ENCODE data around the gene RGMB.

The RGMB gene

GRCh38 chr5:98807806-98808205, 34.3 kb downstream of the RGMB start:
- Histone ChIP-seq H3K27ac (no peak overlapping the region), H3K79me2 (ENCODE audit: insufficient read depth, low read depth) (no peaks in the 10 kb centered on the region)

GRCh38 chr5:98810206-98810605, 36.7 kb downstream of the RGMB start:
- Histone ChIP-seq H3K4me1 (ENCODE audit: low read depth, poor library complexity, severe bottlenecking) (no peaks in the 10 kb centered on the region), H3K4me2 (no peak overlapping the region), H4K20me1 (ENCODE audit: insufficient read depth) (no peaks in the 10 kb centered on the region), H3K79me2 (ENCODE audit: insufficient read depth, low read depth) (no peaks in the 10 kb centered on the region), H3K36me3 (ENCODE audit: insufficient read depth) (no peaks in the 10 kb centered on the region), H3K27ac (no peak overlapping the region), H3K27me3 (ENCODE audit: insufficient read depth, low read depth) (no peaks in the 10 kb centered on the region), H3K4me3 (IDR thresholded peaks at IDR 0.05; ENCODE audit: insufficient read depth, low read depth, low read length) (no peak overlapping the region), H3K9ac (no peak overlapping the region), H2AFZ (ENCODE audit: low read depth) (no peak overlapping the region)
- TF ChIP-seq CTCF (conservative IDR thresholded peaks at IDR 0.05; ENCODE audit: low read depth, low read length) = no peak

More at GRCh38 chr5:98807806-98808205, 34.3 kb downstream of the RGMB start:
- H2AFZ ChIP-seq (ENCODE audit: low read depth) = no peak overlapping the region
- H3K9ac ChIP-seq = no peak overlapping the region
- TF ChIP-seq CTCF (conservative IDR thresholded peaks at IDR 0.05; ENCODE audit: low read depth, low read length) = no peak
- H4K20me1 ChIP-seq (ENCODE audit: insufficient read depth) = no peaks in the 10 kb centered on the region
- no peaks in the 10 kb centered on the region for H3K4me1 ChIP-seq (ENCODE audit: low read depth, poor library complexity, severe bottlenecking)
- no peaks in the 10 kb centered on the region for H3K36me3 ChIP-seq (ENCODE audit: insufficient read depth)
- no peak overlapping the region for H3K4me3 ChIP-seq (IDR thresholded peaks at IDR 0.05; ENCODE audit: insufficient read depth, low read depth, low read length)
- H3K27me3 ChIP-seq (ENCODE audit: insufficient read depth, low read depth) = no peaks in the 10 kb centered on the region
- H3K4me2 ChIP-seq = no peak overlapping the region

- no peak overlapping the region for H3K4me2 ChIP-seq
- H4K20me1 ChIP-seq (ENCODE audit: insufficient read depth) = no peaks in the 10 kb centered on the region
- no peak for TF ChIP-seq CTCF (conservative IDR thresholded peaks at IDR 0.05; ENCODE audit: low read depth, low read length)
- H3K4me1 ChIP-seq (ENCODE audit: low read depth, poor library complexity, severe bottlenecking) = no peaks in the 10 kb centered on the region
- no peak overlapping the region for H2AFZ ChIP-seq (ENCODE audit: low read depth)
- no peak overlapping the region for H3K27ac ChIP-seq
- no peak overlapping the region for H3K4me3 ChIP-seq (IDR thresholded peaks at IDR 0.05; ENCODE audit: insufficient read depth, low read depth, low read length)
- H3K36me3 ChIP-seq (ENCODE audit: insufficient read depth) = no peaks in the 10 kb centered on the region
- H3K79me2 ChIP-seq (ENCODE audit: insufficient read depth, low read depth) = no peaks in the 10 kb centered on the region
- no peak overlapping the region for H3K9ac ChIP-seq
- no peaks in the 10 kb centered on the region for H3K27me3 ChIP-seq (ENCODE audit: insufficient read depth, low read depth)
Measured at GRCh38 chr5:98813755-98814154, 40.3 kb downstream of the RGMB start.

- H3K4me3 ChIP-seq (IDR thresholded peaks at IDR 0.05; ENCODE audit: insufficient read depth, low read depth, low read length) = no peak overlapping the region
- no peak overlapping the region for H3K4me2 ChIP-seq
Measured at GRCh38 chr5:98816582-98817222, 43.2 kb downstream of the RGMB start.

More at GRCh38 chr5:98816582-98817222, 43.2 kb downstream of the RGMB start:
- Histone ChIP-seq H3K4me1 (ENCODE audit: low read depth, poor library complexity, severe bottlenecking) (no peaks in the 10 kb centered on the region), H3K36me3 (ENCODE audit: insufficient read depth) (no peaks in the 10 kb centered on the region), H2AFZ (ENCODE audit: low read depth) (no peak overlapping the region), H4K20me1 (ENCODE audit: insufficient read depth) (no peaks in the 10 kb centered on the region), H3K79me2 (ENCODE audit: insufficient read depth, low read depth) (no peaks in the 10 kb centered on the region), H3K27me3 (ENCODE audit: insufficient read depth, low read depth) (no peaks in the 10 kb centered on the region), H3K9ac (no peak overlapping the region), H3K27ac (no peak overlapping the region)
- TF ChIP-seq CTCF (conservative IDR thresholded peaks at IDR 0.05; ENCODE audit: low read depth, low read length) = no peak

All from KMS-11 (cell line).